GM12873 (cell line): Measurements from ENCODE around the gene CEP131.

Source experiments
- CTCF ChIP-seq: IDR thresholded peaks from 2 replicates; pipeline ENCODE4 v1.5.1; 2012; ENCODE audit warnings: low read depth, mild to moderate bottlenecking, moderate library complexity, low read length, control low read depth; ENCODE audit not compliant: insufficient read depth; ENCODE audit errors: missing control alignments

Gene CEP131

GRCh38 chr17:81222620-81222905, 202 bp downstream of the CEP131 start:
- no peak for TF ChIP-seq CTCF

- no peak for TF ChIP-seq CTCF
Observed at GRCh38 chr17:81221842-81222619, 734 bp downstream of the CEP131 start.

- TF ChIP-seq CTCF = no peak
Observed at GRCh38 chr17:81221371-81221841, 1.4 kb downstream of the CEP131 start.

- no peak for TF ChIP-seq CTCF
Observed at GRCh38 chr17:81219476-81220180, 3.1 kb downstream of the CEP131 start.

GRCh38 chr17:81218991-81219390, 3.8 kb downstream of the CEP131 start:
- no peak for TF ChIP-seq CTCF

- no peak for TF ChIP-seq CTCF
Observed at GRCh38 chr17:81218459-81218858, 4.3 kb downstream of the CEP131 start.

- TF ChIP-seq CTCF = no peak
Observed at GRCh38 chr17:81217491-81217890, 5.3 kb downstream of the CEP131 start.
